ENCODE data around the gene NYAP2. TPM values are rescaled to one million over a fixed set of nuclear protein-coding genes. Genes with fewer than 3 reads are reported as not detected.

Gene NYAP2
- total RNA-seq, 4 donors from 2014 or later, result 0.13 to 0.47 TPM; not detected in 2

DNA sequence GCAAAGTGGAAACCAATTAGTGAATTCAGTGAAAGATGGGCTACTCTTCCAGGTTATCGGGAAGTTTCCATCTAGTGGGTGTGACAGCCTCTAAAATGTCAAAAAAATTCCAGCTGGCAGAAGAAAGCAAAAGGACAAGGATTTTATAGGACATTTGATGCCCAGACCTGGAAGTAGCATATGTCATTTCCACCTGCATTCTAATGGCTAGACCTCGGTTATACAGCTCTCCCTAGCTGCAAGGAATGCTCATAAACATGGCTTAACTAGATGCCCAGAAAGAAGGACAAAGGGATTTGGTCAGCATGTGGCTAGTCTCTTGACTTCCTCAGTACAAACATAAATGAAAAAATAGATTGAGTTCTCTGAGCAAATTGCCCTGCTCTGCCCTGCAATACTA lies 215.4 kb downstream of the NYAP2 start:
- TF ChIP-seq EP300 (IDR thresholded peaks at IDR 0.05) (no peak), POLR2A (IDR thresholded peaks at IDR 0.05) (no peak), POLR2AphosphoS5 (IDR thresholded peaks at IDR 0.05) (no peak)
- TF ChIP-seq, protein P1, sequence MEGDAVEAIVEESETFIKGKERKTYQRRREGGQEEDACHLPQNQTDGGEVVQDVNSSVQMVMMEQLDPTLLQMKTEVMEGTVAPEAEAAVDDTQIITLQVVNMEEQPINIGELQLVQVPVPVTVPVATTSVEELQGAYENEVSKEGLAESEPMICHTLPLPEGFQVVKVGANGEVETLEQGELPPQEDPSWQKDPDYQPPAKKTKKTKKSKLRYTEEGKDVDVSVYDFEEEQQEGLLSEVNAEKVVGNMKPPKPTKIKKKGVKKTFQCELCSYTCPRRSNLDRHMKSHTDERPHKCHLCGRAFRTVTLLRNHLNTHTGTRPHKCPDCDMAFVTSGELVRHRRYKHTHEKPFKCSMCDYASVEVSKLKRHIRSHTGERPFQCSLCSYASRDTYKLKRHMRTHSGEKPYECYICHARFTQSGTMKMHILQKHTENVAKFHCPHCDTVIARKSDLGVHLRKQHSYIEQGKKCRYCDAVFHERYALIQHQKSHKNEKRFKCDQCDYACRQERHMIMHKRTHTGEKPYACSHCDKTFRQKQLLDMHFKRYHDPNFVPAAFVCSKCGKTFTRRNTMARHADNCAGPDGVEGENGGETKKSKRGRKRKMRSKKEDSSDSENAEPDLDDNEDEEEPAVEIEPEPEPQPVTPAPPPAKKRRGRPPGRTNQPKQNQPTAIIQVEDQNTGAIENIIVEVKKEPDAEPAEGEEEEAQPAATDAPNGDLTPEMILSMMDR (IDR thresholded peaks at IDR 0.05), result no peak
- 38 to 46% methylated on average over 2 of the region's 2 CpGs for WGBS, 2 donors (ENCODE audit: low coverage in 1 of 2)
- Histone ChIP-seq H3K4me3 (no peak overlapping the region), H3K36me3 (no peaks in the 10 kb centered on the region), H3K27ac (no peak overlapping the region), H3K4me1 (no peaks in the 10 kb centered on the region), H3K9me3 (no peaks in the 10 kb centered on the region), H3K27me3 (no peaks in the 10 kb centered on the region)
- no peak for ATAC-seq

DNA sequence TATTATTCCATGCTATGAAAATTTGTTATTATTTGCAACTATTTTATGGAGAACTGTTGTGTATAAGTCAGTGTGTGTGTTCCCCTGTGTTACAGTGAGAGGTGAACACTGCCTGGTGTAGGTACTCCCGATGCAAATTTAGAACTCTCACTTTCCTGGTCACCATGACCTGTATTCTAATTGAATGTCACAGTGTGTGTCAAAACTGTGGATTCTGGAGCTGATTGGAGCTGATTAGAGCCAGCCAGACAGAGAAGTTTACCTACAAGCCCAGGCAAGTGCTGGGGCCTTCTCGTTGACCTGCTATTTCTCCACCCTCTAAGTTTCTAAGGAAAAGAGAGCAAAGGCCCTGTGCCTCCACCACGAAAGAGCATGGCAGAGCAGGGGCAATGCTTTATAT lies 216.0 kb downstream of the NYAP2 start:
- Histone ChIP-seq H3K4me3 (no peak overlapping the region), H3K27me3 (no peaks in the 10 kb centered on the region), H3K4me1 (no peaks in the 10 kb centered on the region), H3K36me3 (no peaks in the 10 kb centered on the region), H3K27ac (no peak overlapping the region), H3K9me3 (no peaks in the 10 kb centered on the region)
- TF ChIP-seq POLR2A (IDR thresholded peaks at IDR 0.05), result no peak
- no peak for TF ChIP-seq EP300 (IDR thresholded peaks at IDR 0.05)
- TF ChIP-seq, protein P1 (IDR thresholded peaks at IDR 0.05), result no peak
- no peak for TF ChIP-seq POLR2AphosphoS5 (IDR thresholded peaks at IDR 0.05)
- WGBS, 2 donors (ENCODE audit: low coverage in 1 of 2), result 72% methylated on average over 2 of the region's 3 CpGs; no CpG with 5 or more reads in 1 of the 2 donors
- no peak for ATAC-seq

DNA sequence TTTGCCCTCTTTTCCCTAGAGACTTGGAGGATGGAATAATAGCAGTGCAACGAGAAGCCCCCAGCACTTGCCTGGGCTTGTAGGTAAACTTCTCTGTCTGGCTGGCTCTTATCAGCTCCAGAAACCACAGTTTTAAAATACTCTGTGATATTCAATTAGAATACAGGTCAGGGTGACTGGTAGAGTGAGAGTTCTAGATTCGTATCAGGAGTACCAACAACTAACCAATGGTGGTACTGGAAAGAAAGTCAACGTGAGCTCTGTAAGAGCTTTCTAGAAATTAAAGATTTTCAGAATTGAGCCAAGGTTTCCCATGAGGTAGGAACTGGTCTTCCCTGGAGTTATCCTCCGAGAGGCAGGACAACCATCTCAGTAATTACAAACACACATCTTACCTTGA lies 216.9 kb downstream of the NYAP2 start:
- WGBS, 2 donors (ENCODE audit: low coverage in 1 of 2), result 77 to 87% methylated on average over 2 to 3 of the region's 4 CpGs
- H3K4me3 ChIP-seq, result no peak overlapping the region
- TF ChIP-seq, protein P1 (IDR thresholded peaks at IDR 0.05), result no peak
- TF ChIP-seq POLR2AphosphoS5 (IDR thresholded peaks at IDR 0.05) (no peak), EP300 (IDR thresholded peaks at IDR 0.05) (no peak), POLR2A (IDR thresholded peaks at IDR 0.05) (no peak)
- H3K27me3 ChIP-seq, result no peaks in the 10 kb centered on the region
- no peaks in the 10 kb centered on the region for H3K36me3 ChIP-seq
- H3K27ac ChIP-seq, result no peak overlapping the region
- H3K4me1 ChIP-seq, result no peaks in the 10 kb centered on the region
- ATAC-seq, result no peak
- H3K9me3 ChIP-seq, result no peaks in the 10 kb centered on the region

DNA sequence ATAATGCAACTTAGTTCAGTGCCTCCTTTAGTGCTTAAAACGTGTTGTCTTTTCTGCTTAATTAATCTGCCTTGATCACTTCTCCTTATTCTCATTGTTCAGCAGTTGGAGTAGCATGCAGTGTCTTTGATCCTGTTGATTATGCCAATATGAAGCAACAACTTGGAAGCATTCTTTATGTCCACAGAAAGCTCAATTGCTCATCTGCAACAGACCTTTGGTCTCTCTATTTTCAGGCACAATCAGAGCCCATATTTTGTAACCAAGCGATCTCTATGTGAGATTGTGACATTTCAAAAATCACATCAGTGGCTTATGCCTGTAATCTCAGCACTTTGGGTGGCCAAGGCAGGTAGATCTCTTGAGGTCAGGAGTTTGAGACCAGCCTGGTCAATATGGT lies 217.3 kb downstream of the NYAP2 start:
- no peak overlapping the region for H3K4me3 ChIP-seq
- H3K27me3 ChIP-seq, result no peaks in the 10 kb centered on the region
- ATAC-seq, result no peak
- H3K9me3 ChIP-seq, result no peaks in the 10 kb centered on the region
- H3K27ac ChIP-seq, result no peak overlapping the region
- H3K4me1 ChIP-seq, result no peaks in the 10 kb centered on the region
- no peaks in the 10 kb centered on the region for H3K36me3 ChIP-seq
- 53 to 67% methylated on average over 2 of the region's 2 CpGs for WGBS, 2 donors (ENCODE audit: low coverage in 1 of 2)
- no peak for TF ChIP-seq EP300 (IDR thresholded peaks at IDR 0.05)
- TF ChIP-seq POLR2A (IDR thresholded peaks at IDR 0.05), result no peak
- TF ChIP-seq, protein P1 (IDR thresholded peaks at IDR 0.05), result no peak
- no peak for TF ChIP-seq POLR2AphosphoS5 (IDR thresholded peaks at IDR 0.05)

DNA sequence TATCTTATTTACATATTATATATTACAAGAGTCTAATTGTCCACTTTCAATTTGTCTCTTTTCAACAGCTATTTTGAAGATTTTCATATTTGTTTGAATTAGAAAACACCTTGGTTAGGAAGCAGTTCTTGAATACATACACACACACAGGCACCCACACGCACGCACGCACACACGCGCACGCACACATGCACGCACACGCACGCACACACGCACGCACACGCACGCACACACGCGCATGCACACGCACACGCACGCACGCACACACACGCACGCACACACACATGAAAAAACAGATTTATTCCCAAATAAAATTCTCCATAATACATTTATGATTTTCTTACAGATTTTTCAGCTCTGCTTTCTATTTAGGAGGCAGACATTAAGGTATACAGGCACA lies 220.7 kb downstream of the NYAP2 start:
- ATAC-seq, result no peak
- Histone ChIP-seq H3K27me3 (no peaks in the 10 kb centered on the region), H3K4me1 (no peaks in the 10 kb centered on the region), H3K9me3 (no peaks in the 10 kb centered on the region), H3K27ac (no peak overlapping the region), H3K36me3 (no peaks in the 10 kb centered on the region), H3K4me3 (no peak overlapping the region)
- 78 to 96% methylated on average over 20 of the region's 21 CpGs for WGBS, 2 donors (ENCODE audit: low coverage in 1 of 2)
- TF ChIP-seq POLR2AphosphoS5 (IDR thresholded peaks at IDR 0.05), result no peak
- TF ChIP-seq EP300 (IDR thresholded peaks at IDR 0.05), result no peak
- no peak for TF ChIP-seq POLR2A (IDR thresholded peaks at IDR 0.05)
- TF ChIP-seq, protein P1 (IDR thresholded peaks at IDR 0.05), result no peak

All from gastroesophageal sphincter (tissue), 4 donors.